HL-60/S4 (cell line): ENCODE results near the gene LARGE1.

Experiments
- in situ Hi-C: fragments of 300-500 bp; cut with MboI; formaldehyde crosslinking; loops from 2 replicates; pipeline ENCODE4 v1.14.3; 2022; ENCODE audit warnings: low sequenced_read_pairs

The LARGE1 gene

GRCh38 chr22:33272180-33272579 is 648.1 kb downstream of the LARGE1 start:
- in situ Hi-C loops: no loop called here

DNA sequence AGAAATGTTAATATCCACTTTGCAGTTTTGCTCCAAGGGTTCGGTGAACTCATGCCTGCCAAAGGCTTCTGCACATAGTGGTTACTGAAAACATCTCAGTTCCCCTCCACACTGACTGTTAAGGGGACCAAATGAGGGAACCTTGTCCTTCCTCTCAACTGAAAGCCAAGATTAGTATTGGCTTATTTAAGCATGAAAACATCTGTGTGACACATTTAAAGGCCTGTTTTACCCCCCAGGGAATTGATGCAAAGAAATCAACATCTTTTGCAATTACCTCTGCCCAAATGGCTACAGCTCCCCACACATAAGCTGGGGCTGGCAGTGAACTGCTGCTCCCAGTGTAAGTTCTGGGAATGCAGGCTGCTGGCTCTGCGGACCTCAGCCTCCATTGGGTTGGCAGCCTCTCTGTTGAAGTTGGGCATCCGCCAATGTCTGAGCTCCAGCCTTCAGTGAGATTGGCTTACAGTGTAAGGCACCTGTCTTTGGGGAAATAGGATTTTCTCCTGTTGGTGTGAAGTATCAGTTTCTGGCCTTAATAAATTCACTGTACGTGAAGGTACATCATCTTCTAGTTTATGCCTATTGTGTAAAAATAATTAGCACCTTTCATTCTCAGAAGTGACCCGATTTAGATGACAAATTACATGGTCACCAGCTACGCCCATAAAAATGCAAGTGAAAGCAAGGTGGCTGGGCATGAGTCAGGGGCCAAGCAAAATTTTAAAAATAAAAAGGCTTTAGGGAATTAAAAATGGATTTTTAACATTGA is 648.7 kb downstream of the LARGE1 start:
- in situ Hi-C loops: no loop called here

GRCh38 chr22:33270596-33270995 is 649.7 kb downstream of the LARGE1 start:
- in situ Hi-C loops: no loop called here

DNA sequence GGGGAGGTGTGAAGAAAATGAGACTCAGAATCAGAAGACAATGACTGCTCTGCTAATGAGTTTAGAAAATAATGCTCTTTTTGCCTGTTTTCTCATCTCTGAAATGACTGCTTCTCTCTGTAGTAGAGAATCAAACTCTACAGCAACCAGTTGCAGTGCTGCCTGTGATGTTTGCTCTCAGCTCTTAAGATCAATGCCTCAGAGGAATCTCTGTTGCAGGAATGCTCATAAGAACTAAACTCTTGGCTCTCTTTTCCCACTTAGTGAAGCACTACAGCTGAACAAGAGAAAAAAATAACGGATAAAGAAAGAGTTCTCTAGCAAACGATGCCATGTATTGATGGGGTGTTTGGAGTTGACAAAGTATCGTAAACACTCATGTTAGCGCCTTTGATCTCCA is 658.6 kb downstream of the LARGE1 start:
- in situ Hi-C loops: no loop called here

- in situ Hi-C loops: no loop called here
Observed at GRCh38 chr22:33260498-33260897, 659.8 kb downstream of the LARGE1 start.

GRCh38 chr22:33255791-33256190 is 664.5 kb downstream of the LARGE1 start:
- in situ Hi-C loops: no loop called here

GRCh38 chr22:33248948-33249347 is 671.3 kb downstream of the LARGE1 start:
- in situ Hi-C loops: no loop called here

DNA sequence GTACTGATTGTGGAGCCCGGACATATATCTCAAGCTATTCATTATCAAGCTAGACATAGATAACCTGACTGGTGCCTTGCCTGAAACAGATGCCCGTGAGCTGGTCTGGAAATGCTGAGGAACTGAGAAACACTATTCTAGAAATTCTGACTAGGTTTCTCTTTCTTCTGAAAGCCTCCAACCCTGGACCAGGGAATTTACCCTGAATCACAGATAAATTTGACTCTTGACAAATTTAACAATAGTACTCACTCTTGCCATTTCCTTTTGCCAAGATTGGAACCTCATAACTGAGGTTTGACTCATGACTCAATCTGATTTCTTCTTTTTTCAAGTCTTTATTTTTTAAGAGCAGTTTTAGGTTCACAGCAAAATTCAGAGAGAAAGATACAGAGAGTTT is 672.5 kb downstream of the LARGE1 start:
- in situ Hi-C loops: no loop called here

DNA sequence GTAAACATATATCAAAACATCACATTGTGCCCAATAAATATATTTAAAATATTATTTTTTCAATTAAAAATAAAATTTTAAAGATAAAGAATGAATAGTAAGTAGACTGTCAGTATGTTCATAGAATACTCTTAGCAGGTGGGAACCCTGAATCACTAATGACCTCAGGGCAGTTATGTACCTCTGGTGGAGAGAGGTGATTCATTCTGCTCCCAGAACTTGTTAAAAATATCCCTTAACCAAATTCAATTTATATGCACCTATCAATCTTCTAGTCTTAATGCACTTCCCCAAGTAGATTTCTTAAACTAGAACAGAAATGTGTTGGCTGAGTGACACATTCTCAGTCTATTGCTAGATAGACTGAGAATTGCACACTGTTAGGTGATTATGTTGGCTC is 678.2 kb downstream of the LARGE1 start:
- in situ Hi-C loops: no loop called here

DNA sequence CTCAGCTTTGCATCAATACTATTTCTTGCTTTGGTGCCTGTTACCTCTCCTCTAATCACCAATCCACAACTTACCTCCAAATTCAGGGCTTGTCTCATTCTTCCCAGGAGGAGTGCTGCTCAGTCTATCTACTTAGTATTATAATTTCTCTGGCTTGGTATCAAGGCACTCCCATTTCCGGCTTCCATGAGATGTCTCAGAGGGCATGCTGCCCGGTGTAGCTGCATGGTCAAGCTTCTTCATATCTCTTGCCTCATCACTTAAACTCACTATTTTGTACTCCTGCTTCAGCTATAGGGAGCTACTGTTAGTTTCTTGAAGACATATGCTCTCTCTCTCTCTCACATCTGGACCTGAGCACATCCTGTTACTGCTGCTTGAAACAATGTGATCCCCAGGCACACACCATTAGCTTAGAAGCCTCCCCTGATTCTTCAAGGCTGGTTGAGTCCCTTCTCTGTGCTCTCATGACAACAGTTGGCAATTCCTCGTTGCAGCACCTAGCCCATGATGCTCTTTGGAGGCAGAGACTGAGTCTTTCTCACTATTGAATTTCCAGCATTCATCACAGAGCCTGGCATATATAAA is 679.3 kb downstream of the LARGE1 start:
- in situ Hi-C loops: no loop called here

DNA sequence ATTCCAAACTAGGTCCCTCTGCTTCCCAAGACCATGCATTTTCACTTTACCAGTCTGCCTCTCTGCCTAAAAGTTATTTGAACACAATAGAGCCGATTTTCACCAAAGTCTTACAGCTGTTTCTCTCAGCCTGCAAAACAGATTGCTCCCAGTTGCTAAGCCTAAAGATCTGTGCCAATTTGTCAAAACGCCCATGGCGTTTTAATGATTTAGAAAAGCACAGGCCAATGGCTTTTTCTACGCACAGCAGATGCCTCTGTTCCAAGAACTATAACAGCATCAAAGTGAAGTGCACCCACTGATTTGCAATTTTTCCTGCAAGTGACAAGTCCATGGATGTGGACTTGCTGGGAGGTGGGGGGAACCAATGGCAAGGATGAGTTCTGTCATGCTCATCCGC is 688.2 kb downstream of the LARGE1 start:
- in situ Hi-C loops: no loop called here

- in situ Hi-C loops: no loop called here
Observed at GRCh38 chr22:33227791-33228190, 692.5 kb downstream of the LARGE1 start.

DNA sequence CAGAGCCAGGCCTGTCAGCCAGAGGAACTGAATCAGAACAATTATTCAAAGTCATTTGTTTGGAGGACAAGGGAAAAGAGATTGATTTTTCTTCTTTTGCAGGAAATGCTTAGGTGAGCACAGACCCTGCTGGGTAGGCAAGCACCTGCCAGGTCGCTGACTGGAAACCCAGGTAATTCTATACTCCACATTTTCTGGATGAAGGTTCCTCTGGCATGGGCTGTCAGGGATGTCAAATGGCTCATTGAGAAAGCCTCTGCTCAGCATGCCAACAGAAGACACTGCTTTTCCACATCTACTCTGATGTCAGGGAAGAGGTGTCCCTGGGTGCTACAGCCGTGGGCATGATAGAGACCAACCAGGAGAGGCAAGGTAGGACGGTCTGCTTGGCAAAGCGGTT is 695.4 kb downstream of the LARGE1 start:
- in situ Hi-C loops: no loop called here
